Measurements from ENCODE around the gene DGCR2. TPM values are rescaled to one million over a fixed set of nuclear protein-coding genes. Genes with fewer than 3 reads are reported as not detected.

Gene DGCR2
- total RNA-seq, 2 donors from 2014 or later, result 94.3 to 107 TPM

- Histone ChIP-seq H3K4me1 (replicated peaks) (no peaks in the 10 kb centered on the region), H3K36me3 (no peaks in the 10 kb centered on the region), H3K27ac (no peak overlapping the region), H3K9me3 (no peaks in the 10 kb centered on the region), H3K27me3 (replicated peaks; ENCODE audit: insufficient read depth) (peaks cover 3% of the 10 kb centered on the region), H3K4me3 (no peak overlapping the region)
- intact Hi-C loops (cut with DNase I), result no loop called here
- DNase-seq (ENCODE audit: low spot score), result no peak
- 43% methylated on average over 19 of the region's 22 CpGs for WGBS
- no peak for TF ChIP-seq POLR2A (IDR thresholded peaks at IDR 0.05)
- TF ChIP-seq POLR2AphosphoS5 (IDR thresholded peaks at IDR 0.05), result no peak
- no peak for TF ChIP-seq CTCF (IDR thresholded peaks at IDR 0.05)
These were observed 124.3 kb downstream of the DGCR2 start for GRCh38 chr22:18997925-18998315.

- TF ChIP-seq POLR2AphosphoS5 (IDR thresholded peaks at IDR 0.05), result no peak
- TF ChIP-seq POLR2A (IDR thresholded peaks at IDR 0.05), result no peak
- TF ChIP-seq CTCF (IDR thresholded peaks at IDR 0.05), result no peak
- 88% methylated on average over 12 of the region's 12 CpGs for WGBS
- Histone ChIP-seq H3K36me3 (no peaks in the 10 kb centered on the region), H3K27ac (no peak overlapping the region), H3K4me3 (no peak overlapping the region), H3K4me1 (replicated peaks) (no peaks in the 10 kb centered on the region), H3K27me3 (replicated peaks; ENCODE audit: insufficient read depth) (peaks cover 3% of the 10 kb centered on the region), H3K9me3 (no peaks in the 10 kb centered on the region)
- no peak for DNase-seq (ENCODE audit: low spot score)
- intact Hi-C loops (cut with DNase I), result no loop called here
These were observed 124.8 kb downstream of the DGCR2 start for GRCh38 chr22:18997306-18997924.

DNA sequence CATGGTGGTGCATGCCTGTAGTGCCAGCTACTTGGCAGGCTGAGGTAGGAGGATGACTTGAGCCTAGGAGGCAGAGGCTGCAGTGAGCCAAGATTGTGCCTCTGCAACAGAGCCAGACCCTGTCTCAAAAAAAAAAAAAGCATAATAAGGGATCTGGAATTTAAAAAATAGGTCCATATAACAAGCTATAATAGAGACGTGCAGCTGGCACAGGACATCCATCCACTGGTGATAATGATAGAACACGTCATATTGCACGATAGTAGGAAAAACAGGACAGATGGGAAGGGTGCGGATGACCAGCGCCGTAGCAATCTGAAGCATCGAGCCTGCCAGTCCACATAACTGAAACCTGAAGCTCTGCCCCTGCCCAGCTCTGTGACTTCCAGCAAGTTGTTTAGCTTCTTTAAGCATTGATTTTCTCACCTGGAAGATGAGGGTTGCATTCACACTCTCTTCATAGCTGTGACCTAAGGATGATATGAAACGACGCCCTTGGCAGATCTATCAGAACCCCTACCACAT lies 125.8 kb downstream of the DGCR2 start:
- TF ChIP-seq POLR2AphosphoS5 (IDR thresholded peaks at IDR 0.05) (no peak), CTCF (IDR thresholded peaks at IDR 0.05) (no peak), POLR2A (IDR thresholded peaks at IDR 0.05) (no peak)
- DNase-seq (ENCODE audit: low spot score), result no peak
- Histone ChIP-seq H3K27ac (no peak overlapping the region), H3K27me3 (replicated peaks; ENCODE audit: insufficient read depth) (peaks cover 3% of the 10 kb centered on the region), H3K9me3 (no peaks in the 10 kb centered on the region), H3K36me3 (no peaks in the 10 kb centered on the region), H3K4me3 (no peak overlapping the region), H3K4me1 (replicated peaks) (no peaks in the 10 kb centered on the region)
- 85% methylated on average over 9 of the region's 9 CpGs for WGBS
- intact Hi-C loops (cut with DNase I), result no loop called here

- no peak for DNase-seq (ENCODE audit: low spot score)
These were observed 126.9 kb downstream of the DGCR2 start for GRCh38 chr22:18995327-18995711.

More at GRCh38 chr22:18995327-18995711, 126.9 kb downstream of the DGCR2 start:
- Histone ChIP-seq H3K27ac (no peak overlapping the region), H3K4me3 (no peak overlapping the region), H3K36me3 (no peaks in the 10 kb centered on the region), H3K27me3 (replicated peaks; ENCODE audit: insufficient read depth) (peaks cover 7% of the 10 kb centered on the region), H3K9me3 (no peaks in the 10 kb centered on the region), H3K4me1 (replicated peaks) (no peaks in the 10 kb centered on the region)
- intact Hi-C loops (cut with DNase I), result no loop called here
- 86% methylated on average over 9 of the region's 9 CpGs for WGBS
- TF ChIP-seq POLR2A (IDR thresholded peaks at IDR 0.05) (no peak), POLR2AphosphoS5 (IDR thresholded peaks at IDR 0.05) (no peak), CTCF (IDR thresholded peaks at IDR 0.05) (no peak)
